HEK293 (cell line): ENCODE measurements around the gene MFAP3.
A peak's percentile ranks its signal among the peaks of the same experiment; 100 is the strongest.

Source experiments
- HOXC10 ChIP-seq: sonication (generic); formaldehyde crosslinking; IDR thresholded peaks from 2 replicates; pipeline ENCODE4 v1.8.1; 2023; ENCODE audit warnings: mild to moderate bottlenecking, missing genetic modification reagents
- KLF16 ChIP-seq: fragments of 450-650 bp; formaldehyde crosslinking; IDR thresholded peaks from 2 replicates; pipeline ENCODE4 v1.5.1; 2017; ENCODE audit warnings: missing biosample characterization, missing genetic modification characterization
- MEIS1 ChIP-seq: sonication (generic); formaldehyde crosslinking; IDR thresholded peaks from 2 replicates; pipeline ENCODE4 v1.8.1; 2022; ENCODE audit warnings: missing genetic modification reagents, mild to moderate bottlenecking, borderline replicate concordance
- SETDB1 ChIP-seq: IDR thresholded peaks from one replicate; pipeline ENCODE4 v1.6.1; 2017; ENCODE audit warnings: mild to moderate bottlenecking, low read length, moderate library complexity, mixed read lengths; ENCODE audit not compliant: insufficient read length
- ZEB2 ChIP-seq: fragments of 450-650 bp; formaldehyde crosslinking; IDR thresholded peaks from 2 replicates; pipeline ENCODE4 v1.5.1; 2016; ENCODE audit warnings: missing biosample characterization, missing genetic modification characterization
- ZNF10 ChIP-seq: fragments of 450-650 bp; formaldehyde crosslinking; IDR thresholded peaks from 2 replicates; pipeline ENCODE4 v1.5.1; 2017; ENCODE audit warnings: missing biosample characterization, missing genetic modification characterization
- ZNF146 ChIP-seq: fragments of 450-650 bp; formaldehyde crosslinking; IDR thresholded peaks from 2 replicates; pipeline ENCODE4 v1.5.1; 2016; ENCODE audit warnings: missing biosample characterization, missing genetic modification characterization
- ZNF157 ChIP-seq: fragments of 450-650 bp; formaldehyde crosslinking; IDR thresholded peaks from 2 replicates; pipeline ENCODE4 v1.5.1; 2016; ENCODE audit warnings: missing biosample characterization, missing genetic modification characterization
- ZNF23 ChIP-seq: fragments of 450-650 bp; formaldehyde crosslinking; IDR thresholded peaks from 2 replicates; pipeline ENCODE4 v1.5.1; 2016; ENCODE audit warnings: missing biosample characterization, missing genetic modification characterization, borderline replicate concordance
- ZNF248 ChIP-seq: fragments of 450-650 bp; formaldehyde crosslinking; IDR thresholded peaks from 2 replicates; pipeline ENCODE4 v1.5.1; 2017; ENCODE audit warnings: missing biosample characterization, missing genetic modification characterization
- ZNF548 ChIP-seq: fragments of 450-650 bp; formaldehyde crosslinking; IDR thresholded peaks from 2 replicates; pipeline ENCODE4 v1.5.1; 2016; ENCODE audit warnings: missing biosample characterization, missing genetic modification characterization
- ZNF571 ChIP-seq: fragments of 450-650 bp; formaldehyde crosslinking; IDR thresholded peaks from 2 replicates; pipeline ENCODE4 v1.5.0; 2017; ENCODE audit warnings: missing biosample characterization, missing genetic modification characterization
- ZNF621 ChIP-seq: fragments of 450-650 bp; formaldehyde crosslinking; IDR thresholded peaks from 2 replicates; pipeline ENCODE4 v1.5.1; 2017; ENCODE audit warnings: missing biosample characterization, missing genetic modification characterization
- ZNF660 ChIP-seq: fragments of 450-650 bp; IDR thresholded peaks from 2 replicates; pipeline ENCODE4 v1.5.1; 2018; ENCODE audit warnings: missing biosample characterization, mild to moderate bottlenecking, missing genetic modification characterization
- ZNF677 ChIP-seq: fragments of 450-650 bp; IDR thresholded peaks from 2 replicates; pipeline ENCODE4 v1.5.0; 2018; ENCODE audit warnings: missing biosample characterization, mild to moderate bottlenecking, missing genetic modification characterization, moderate library complexity
- ZNF791 ChIP-seq: fragments of 450-650 bp; formaldehyde crosslinking; IDR thresholded peaks from 2 replicates; pipeline ENCODE4 v1.5.1; 2016; ENCODE audit warnings: missing biosample characterization, missing genetic modification characterization
- ZXDB ChIP-seq: fragments of 450-650 bp; formaldehyde crosslinking; IDR thresholded peaks from 2 replicates; pipeline ENCODE4 v1.5.1; 2016; ENCODE audit warnings: missing biosample characterization, missing genetic modification characterization
- TF ChIP-seq, protein P1 (sequence below): fragments of 450-650 bp; formaldehyde crosslinking; IDR thresholded peaks from 2 replicates; pipeline ENCODE4 v1.5.1; 2016; ENCODE audit warnings: missing biosample characterization, missing genetic modification characterization
- TF ChIP-seq, protein P2 (sequence below): fragments of 450-650 bp; formaldehyde crosslinking; conservative IDR thresholded peaks from 2 replicates; pipeline ENCODE4 v1.5.1; 2016; ENCODE audit warnings: low read depth, missing biosample characterization, missing genetic modification characterization
- TF ChIP-seq, protein P3 (sequence below): fragments of 450-650 bp; IDR thresholded peaks from 2 replicates; pipeline ENCODE4 v1.5.1; 2018; ENCODE audit warnings: missing biosample characterization, missing genetic modification characterization
- TF ChIP-seq, protein P4 (sequence below): fragments of 450-650 bp; formaldehyde crosslinking; IDR thresholded peaks from 2 replicates; pipeline ENCODE4 v1.5.1; 2016; ENCODE audit warnings: missing biosample characterization, missing genetic modification characterization
- TF ChIP-seq, protein P5 (sequence below): fragments of 450-650 bp; formaldehyde crosslinking; IDR thresholded peaks from 2 replicates; pipeline ENCODE4 v1.5.1; 2016; ENCODE audit warnings: missing biosample characterization, missing genetic modification characterization
- TF ChIP-seq, protein P6 (sequence below): fragments of 450-650 bp; formaldehyde crosslinking; IDR thresholded peaks from 2 replicates; pipeline ENCODE4 v1.5.1; 2016; ENCODE audit warnings: missing biosample characterization, missing genetic modification characterization

The MFAP3 gene

DNA sequence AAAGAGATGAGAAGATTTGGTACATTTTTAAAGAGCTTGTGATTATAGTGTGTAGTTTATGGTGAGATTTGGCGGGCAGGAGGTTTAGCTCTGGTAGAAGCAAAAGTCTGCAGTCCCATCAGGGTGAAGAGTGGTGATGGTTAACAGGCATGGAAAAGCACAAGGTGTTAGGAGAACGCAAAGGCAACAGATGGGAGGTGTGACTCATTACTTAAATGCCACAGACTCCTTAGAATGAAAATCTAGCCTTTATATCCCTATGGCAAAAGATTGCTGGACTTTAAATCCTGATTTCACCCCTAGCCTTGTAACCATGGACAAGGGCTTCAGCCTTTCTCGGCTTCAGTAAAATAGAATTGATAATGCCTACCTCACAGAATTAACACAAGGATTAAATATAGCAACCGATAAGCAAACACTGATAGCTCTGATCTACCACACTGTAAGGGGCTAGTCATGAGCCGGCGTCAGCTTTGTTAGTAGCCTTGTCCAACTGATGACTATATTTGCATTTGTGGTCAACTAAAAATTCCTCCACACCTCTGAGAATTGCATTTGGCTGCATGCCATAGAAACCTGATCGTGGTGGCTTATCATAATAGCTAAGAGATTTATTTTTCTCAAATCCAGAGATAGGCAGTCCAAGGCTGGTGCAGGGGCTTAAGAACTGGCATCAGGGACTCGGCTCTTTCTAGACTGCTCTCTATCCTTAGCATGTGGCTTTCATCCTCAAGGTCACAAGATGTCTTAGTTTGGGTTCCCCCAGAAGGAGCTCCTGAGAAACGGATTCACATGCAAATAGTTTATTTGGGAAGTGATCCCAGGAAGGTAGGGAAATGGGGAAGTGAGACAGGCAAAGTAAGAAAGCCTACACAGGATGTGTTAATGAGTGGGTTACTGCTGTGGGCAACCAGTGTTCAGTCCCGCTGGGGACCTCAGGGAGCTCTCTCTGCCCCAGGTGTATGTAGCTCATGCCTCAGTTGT, 19.6 kb downstream of the MFAP3 start (continued):
- TF ChIP-seq ZNF621 (tag by site-specific recombination) (no peak), ZNF10 (tag by site-specific recombination) (0 out of 2 replicates have a peak, but pooled peaks have one; percentile 7), ZNF660 (tag by site-specific recombination) (peak; percentile 95), SETDB1 (no peak), ZNF23 (tag by site-specific recombination) (no peak), ZNF548 (tag by site-specific recombination) (no peak), ZEB2 (tag by site-specific recombination) (0 out of 2 replicates have a peak, but pooled peaks have one; percentile 39), ZNF571 (no peak), KLF16 (tag by site-specific recombination) (no peak), ZNF157 (no peak), ZXDB (tag by site-specific recombination) (peak; percentile 89), HOXC10 (CRISPR knock-in tag) (no peak), ZNF146 (tag by site-specific recombination) (no peak), ZNF791 (tag by site-specific recombination) (no peak), ZNF677 (tag by site-specific recombination) (no peak), ZNF248 (tag by site-specific recombination) (no peak), MEIS1 (no peak)
- TF ChIP-seq, protein P1, sequence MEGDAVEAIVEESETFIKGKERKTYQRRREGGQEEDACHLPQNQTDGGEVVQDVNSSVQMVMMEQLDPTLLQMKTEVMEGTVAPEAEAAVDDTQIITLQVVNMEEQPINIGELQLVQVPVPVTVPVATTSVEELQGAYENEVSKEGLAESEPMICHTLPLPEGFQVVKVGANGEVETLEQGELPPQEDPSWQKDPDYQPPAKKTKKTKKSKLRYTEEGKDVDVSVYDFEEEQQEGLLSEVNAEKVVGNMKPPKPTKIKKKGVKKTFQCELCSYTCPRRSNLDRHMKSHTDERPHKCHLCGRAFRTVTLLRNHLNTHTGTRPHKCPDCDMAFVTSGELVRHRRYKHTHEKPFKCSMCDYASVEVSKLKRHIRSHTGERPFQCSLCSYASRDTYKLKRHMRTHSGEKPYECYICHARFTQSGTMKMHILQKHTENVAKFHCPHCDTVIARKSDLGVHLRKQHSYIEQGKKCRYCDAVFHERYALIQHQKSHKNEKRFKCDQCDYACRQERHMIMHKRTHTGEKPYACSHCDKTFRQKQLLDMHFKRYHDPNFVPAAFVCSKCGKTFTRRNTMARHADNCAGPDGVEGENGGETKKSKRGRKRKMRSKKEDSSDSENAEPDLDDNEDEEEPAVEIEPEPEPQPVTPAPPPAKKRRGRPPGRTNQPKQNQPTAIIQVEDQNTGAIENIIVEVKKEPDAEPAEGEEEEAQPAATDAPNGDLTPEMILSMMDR, result no peak
- TF ChIP-seq, protein P2, sequence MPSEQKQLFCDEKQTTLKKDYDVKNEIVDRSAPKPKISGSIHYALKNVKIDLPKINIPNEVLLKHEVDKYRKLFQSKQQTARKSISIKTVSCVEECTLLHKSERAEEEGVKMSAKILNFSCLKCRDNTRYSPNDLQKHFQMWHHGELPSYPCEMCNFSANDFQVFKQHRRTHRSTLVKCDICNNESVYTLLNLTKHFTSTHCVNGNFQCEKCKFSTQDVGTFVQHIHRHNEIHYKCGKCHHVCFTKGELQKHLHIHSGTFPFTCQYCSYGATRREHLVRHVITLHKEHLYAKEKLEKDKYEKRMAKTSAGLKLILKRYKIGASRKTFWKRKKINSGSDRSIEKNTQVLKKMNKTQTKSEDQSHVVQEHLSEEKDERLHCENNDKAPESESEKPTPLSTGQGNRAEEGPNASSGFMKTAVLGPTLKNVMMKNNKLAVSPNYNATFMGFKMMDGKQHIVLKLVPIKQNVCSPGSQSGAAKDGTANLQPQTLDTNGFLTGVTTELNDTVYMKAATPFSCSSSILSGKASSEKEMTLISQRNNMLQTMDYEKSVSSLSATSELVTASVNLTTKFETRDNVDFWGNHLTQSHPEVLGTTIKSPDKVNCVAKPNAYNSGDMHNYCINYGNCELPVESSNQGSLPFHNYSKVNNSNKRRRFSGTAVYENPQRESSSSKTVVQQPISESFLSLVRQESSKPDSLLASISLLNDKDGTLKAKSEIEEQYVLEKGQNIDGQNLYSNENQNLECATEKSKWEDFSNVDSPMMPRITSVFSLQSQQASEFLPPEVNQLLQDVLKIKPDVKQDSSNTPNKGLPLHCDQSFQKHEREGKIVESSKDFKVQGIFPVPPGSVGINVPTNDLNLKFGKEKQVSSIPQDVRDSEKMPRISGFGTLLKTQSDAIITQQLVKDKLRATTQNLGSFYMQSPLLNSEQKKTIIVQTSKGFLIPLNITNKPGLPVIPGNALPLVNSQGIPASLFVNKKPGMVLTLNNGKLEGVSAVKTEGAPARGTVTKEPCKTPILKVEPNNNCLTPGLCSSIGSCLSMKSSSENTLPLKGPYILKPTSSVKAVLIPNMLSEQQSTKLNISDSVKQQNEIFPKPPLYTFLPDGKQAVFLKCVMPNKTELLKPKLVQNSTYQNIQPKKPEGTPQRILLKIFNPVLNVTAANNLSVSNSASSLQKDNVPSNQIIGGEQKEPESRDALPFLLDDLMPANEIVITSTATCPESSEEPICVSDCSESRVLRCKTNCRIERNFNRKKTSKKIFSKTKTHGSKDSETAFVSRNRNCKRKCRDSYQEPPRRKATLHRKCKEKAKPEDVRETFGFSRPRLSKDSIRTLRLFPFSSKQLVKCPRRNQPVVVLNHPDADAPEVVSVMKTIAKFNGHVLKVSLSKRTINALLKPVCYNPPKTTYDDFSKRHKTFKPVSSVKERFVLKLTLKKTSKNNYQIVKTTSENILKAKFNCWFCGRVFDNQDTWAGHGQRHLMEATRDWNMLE (tag by site-specific recombination), result 0 out of 2 replicates have a peak, but pooled peaks have one; percentile 18
- TF ChIP-seq, protein P3, sequence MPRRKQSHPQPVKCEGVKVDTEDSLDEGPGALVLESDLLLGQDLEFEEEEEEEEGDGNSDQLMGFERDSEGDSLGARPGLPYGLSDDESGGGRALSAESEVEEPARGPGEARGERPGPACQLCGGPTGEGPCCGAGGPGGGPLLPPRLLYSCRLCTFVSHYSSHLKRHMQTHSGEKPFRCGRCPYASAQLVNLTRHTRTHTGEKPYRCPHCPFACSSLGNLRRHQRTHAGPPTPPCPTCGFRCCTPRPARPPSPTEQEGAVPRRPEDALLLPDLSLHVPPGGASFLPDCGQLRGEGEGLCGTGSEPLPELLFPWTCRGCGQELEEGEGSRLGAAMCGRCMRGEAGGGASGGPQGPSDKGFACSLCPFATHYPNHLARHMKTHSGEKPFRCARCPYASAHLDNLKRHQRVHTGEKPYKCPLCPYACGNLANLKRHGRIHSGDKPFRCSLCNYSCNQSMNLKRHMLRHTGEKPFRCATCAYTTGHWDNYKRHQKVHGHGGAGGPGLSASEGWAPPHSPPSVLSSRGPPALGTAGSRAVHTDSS (tag by site-specific recombination), result no peak
- TF ChIP-seq, protein P4, sequence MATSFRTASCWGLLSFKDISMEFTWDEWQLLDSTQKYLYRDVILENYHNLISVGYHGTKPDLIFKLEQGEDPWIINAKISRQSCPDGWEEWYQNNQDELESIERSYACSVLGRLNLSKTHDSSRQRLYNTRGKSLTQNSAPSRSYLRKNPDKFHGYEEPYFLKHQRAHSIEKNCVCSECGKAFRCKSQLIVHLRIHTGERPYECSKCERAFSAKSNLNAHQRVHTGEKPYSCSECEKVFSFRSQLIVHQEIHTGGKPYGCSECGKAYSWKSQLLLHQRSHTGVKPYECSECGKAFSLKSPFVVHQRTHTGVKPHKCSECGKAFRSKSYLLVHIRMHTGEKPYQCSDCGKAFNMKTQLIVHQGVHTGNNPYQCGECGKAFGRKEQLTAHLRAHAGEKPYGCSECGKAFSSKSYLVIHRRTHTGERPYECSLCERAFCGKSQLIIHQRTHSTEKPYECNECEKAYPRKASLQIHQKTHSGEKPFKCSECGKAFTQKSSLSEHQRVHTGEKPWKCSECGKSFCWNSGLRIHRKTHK, result no peak
- TF ChIP-seq, protein P5, sequence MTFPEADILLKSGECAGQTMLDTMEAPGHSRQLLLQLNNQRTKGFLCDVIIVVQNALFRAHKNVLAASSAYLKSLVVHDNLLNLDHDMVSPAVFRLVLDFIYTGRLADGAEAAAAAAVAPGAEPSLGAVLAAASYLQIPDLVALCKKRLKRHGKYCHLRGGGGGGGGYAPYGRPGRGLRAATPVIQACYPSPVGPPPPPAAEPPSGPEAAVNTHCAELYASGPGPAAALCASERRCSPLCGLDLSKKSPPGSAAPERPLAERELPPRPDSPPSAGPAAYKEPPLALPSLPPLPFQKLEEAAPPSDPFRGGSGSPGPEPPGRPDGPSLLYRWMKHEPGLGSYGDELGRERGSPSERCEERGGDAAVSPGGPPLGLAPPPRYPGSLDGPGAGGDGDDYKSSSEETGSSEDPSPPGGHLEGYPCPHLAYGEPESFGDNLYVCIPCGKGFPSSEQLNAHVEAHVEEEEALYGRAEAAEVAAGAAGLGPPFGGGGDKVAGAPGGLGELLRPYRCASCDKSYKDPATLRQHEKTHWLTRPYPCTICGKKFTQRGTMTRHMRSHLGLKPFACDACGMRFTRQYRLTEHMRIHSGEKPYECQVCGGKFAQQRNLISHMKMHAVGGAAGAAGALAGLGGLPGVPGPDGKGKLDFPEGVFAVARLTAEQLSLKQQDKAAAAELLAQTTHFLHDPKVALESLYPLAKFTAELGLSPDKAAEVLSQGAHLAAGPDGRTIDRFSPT (tag by site-specific recombination), result peak; percentile 76; the same call in 1 of the 2 replicates
- TF ChIP-seq, protein P6, sequence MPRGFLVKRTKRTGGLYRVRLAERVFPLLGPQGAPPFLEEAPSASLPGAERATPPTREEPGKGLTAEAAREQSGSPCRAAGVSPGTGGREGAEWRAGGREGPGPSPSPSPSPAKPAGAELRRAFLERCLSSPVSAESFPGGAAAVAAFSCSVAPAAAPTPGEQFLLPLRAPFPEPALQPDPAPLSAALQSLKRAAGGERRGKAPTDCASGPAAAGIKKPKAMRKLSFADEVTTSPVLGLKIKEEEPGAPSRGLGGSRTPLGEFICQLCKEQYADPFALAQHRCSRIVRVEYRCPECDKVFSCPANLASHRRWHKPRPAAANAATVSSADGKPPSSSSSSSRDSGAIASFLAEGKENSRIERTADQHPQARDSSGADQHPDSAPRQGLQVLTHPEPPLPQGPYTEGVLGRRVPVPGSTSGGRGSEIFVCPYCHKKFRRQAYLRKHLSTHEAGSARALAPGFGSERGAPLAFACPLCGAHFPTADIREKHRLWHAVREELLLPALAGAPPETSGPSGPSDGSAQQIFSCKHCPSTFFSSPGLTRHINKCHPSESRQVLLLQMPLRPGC, result peak; percentile 96
